Measurements from ENCODE around the gene CDV3. TPM values are rescaled to one million over a fixed set of nuclear protein-coding genes. Genes with fewer than 3 reads are reported as not detected.

Gene CDV3
- total RNA-seq, 1 experiment from 2014 or later: 81.4 TPM

GRCh38 chr3:133561679-133562078 is 11.8 kb upstream of the CDV3 start:
- BruUV-seq (replicated peaks): no TSS peak
- no peaks in the 10 kb centered on the region for H3F3A ChIP-seq (ENCODE audit: low read length, unreplicated experiment)
- ChIA-PET CTCF (no interaction called here), POLR2A (ENCODE audit: unreplicated experiment) (no interaction called here)
- no peak overlapping the region for H3K9ac ChIP-seq (ENCODE audit: low read length)
- DNase-seq (no peak), ATAC-seq (no peak)
- no peak overlapping the region for H2AFZ ChIP-seq (ENCODE audit: low read length)
- no peaks in the 10 kb centered on the region for H3K9me3 ChIP-seq (ENCODE audit: low read length)
- no peaks in the 10 kb centered on the region for H3K9me2 ChIP-seq (replicated peaks; ENCODE audit: low read length)
- TF ChIP-seq EZH2 (IDR thresholded peaks at IDR 0.05; ENCODE audit: low read length, unreplicated experiment) (no peak), EZH2phosphoT487 (IDR thresholded peaks at IDR 0.05; ENCODE audit: borderline replicate concordance, low read length) (no peak), CTCF (conservative IDR thresholded peaks at IDR 0.05; ENCODE audit: low read depth, low read length) (no peak)
- no peak overlapping the region for H3K4me2 ChIP-seq (ENCODE audit: low read length)
- no peaks in the 10 kb centered on the region for H3K27me3 ChIP-seq (ENCODE audit: low read length)
- H3K36me3 ChIP-seq (ENCODE audit: low read depth, low read length): no peaks in the 10 kb centered on the region
- H3K79me2 ChIP-seq (ENCODE audit: low read length): no peaks in the 10 kb centered on the region
- no peak overlapping the region for H3K4me3 ChIP-seq (ENCODE audit: low read length)
- intact Hi-C loops (cut with micrococcal nuclease): no loop called here
- H3K4me1 ChIP-seq (ENCODE audit: insufficient read depth, low read length): 0 out of 2 replicates have a peak, but pooled peaks cover 4% of the 10 kb centered on the region
- no peaks in the 10 kb centered on the region for H4K20me1 ChIP-seq (ENCODE audit: low read length)
- H3K27ac ChIP-seq (ENCODE audit: low read length): no peak overlapping the region

GRCh38 chr3:133562376-133562775 is 11.1 kb upstream of the CDV3 start:
- no peaks in the 10 kb centered on the region for H3K9me3 ChIP-seq (ENCODE audit: low read length)
- H3K9ac ChIP-seq (ENCODE audit: low read length): no peak overlapping the region
- no peak for DNase-seq
- TF ChIP-seq EZH2phosphoT487 (IDR thresholded peaks at IDR 0.05; ENCODE audit: borderline replicate concordance, low read length) (no peak), EZH2 (IDR thresholded peaks at IDR 0.05; ENCODE audit: low read length, unreplicated experiment) (no peak), CTCF (conservative IDR thresholded peaks at IDR 0.05; ENCODE audit: low read depth, low read length) (no peak)
- H4K20me1 ChIP-seq (ENCODE audit: low read length): no peaks in the 10 kb centered on the region
- ChIA-PET CTCF (no interaction called here), POLR2A (ENCODE audit: unreplicated experiment) (no interaction called here)
- H3F3A ChIP-seq (ENCODE audit: low read length, unreplicated experiment): no peaks in the 10 kb centered on the region
- H3K4me2 ChIP-seq (ENCODE audit: low read length): no peak overlapping the region
- H3K9me2 ChIP-seq (replicated peaks; ENCODE audit: low read length): no peaks in the 10 kb centered on the region
- no TSS peak for BruUV-seq (replicated peaks)
- H3K36me3 ChIP-seq (ENCODE audit: low read depth, low read length): no peaks in the 10 kb centered on the region
- no peaks in the 10 kb centered on the region for H3K27me3 ChIP-seq (ENCODE audit: low read length)
- ATAC-seq: no peak
- H3K4me3 ChIP-seq (ENCODE audit: low read length): no peak overlapping the region
- H3K4me1 ChIP-seq (ENCODE audit: insufficient read depth, low read length): peaks cover 4% of the 10 kb centered on the region; the same call in 1 of the 2 replicates
- no peak overlapping the region for H2AFZ ChIP-seq (ENCODE audit: low read length)
- intact Hi-C loops (cut with micrococcal nuclease): no loop called here
- no peaks in the 10 kb centered on the region for H3K79me2 ChIP-seq (ENCODE audit: low read length)
- H3K27ac ChIP-seq (ENCODE audit: low read length): no peak overlapping the region

- POLR2A ChIA-PET (ENCODE audit: unreplicated experiment): no interaction called here
- Histone ChIP-seq H3K4me3 (ENCODE audit: low read length) (no peak overlapping the region), H3K36me3 (ENCODE audit: low read depth, low read length) (no peaks in the 10 kb centered on the region), H3K27ac (ENCODE audit: low read length) (no peak overlapping the region), H2AFZ (ENCODE audit: low read length) (no peak overlapping the region), H3F3A (ENCODE audit: low read length, unreplicated experiment) (no peaks in the 10 kb centered on the region), H3K4me2 (ENCODE audit: low read length) (no peak overlapping the region), H3K9me3 (ENCODE audit: low read length) (no peaks in the 10 kb centered on the region), H4K20me1 (ENCODE audit: low read length) (no peaks in the 10 kb centered on the region), H3K27me3 (ENCODE audit: low read length) (no peaks in the 10 kb centered on the region), H3K4me1 (ENCODE audit: insufficient read depth, low read length) (peaks cover 10% of the 10 kb centered on the region), H3K79me2 (ENCODE audit: low read length) (no peaks in the 10 kb centered on the region), H3K9ac (ENCODE audit: low read length) (no peak overlapping the region), H3K9me2 (replicated peaks; ENCODE audit: low read length) (no peaks in the 10 kb centered on the region)
- DNase-seq (no peak), ATAC-seq (no peak)
- CTCF ChIA-PET: no interaction called here
- TF ChIP-seq EZH2 (IDR thresholded peaks at IDR 0.05; ENCODE audit: low read length, unreplicated experiment) (no peak), EZH2phosphoT487 (IDR thresholded peaks at IDR 0.05; ENCODE audit: borderline replicate concordance, low read length) (no peak), CTCF (conservative IDR thresholded peaks at IDR 0.05; ENCODE audit: low read depth, low read length) (no peak)
- intact Hi-C loops (cut with micrococcal nuclease): no loop called here
- BruUV-seq (replicated peaks): no TSS peak
Observed at GRCh38 chr3:133563186-133563591, 10.3 kb upstream of the CDV3 start.

Measured in PC-3 (cell line).